ENCODE measurements around the gene TLX1.
A peak's percentile ranks its signal among the peaks of the same experiment; 100 is the strongest.

The TLX1 gene

DNA sequence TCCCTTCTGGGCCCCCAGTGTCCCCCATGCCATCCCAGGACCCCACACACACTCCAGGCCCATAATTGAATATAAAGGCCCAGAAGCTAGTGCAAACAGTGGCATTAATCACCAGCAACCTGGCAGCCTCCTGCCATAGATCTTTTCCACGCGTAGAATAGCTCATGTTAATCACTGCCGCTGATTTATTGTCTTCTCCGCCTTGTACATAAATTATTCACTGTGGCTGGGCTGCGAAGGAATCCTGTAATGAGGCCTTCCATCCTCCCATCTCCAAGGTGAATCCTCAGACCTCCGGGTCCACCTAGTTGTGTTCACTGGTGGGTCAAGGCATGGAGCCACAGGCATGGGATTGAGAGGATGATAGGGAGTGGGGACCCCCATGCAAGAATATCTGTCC, 36.1 kb upstream of the TLX1 start:
- Histone ChIP-seq H3K36me3 (ENCODE audit: insufficient read depth, low read length) (no peaks in the 10 kb centered on the region), H3K9ac (ENCODE audit: low read depth, low read length, poor library complexity, severe bottlenecking) (no peak overlapping the region), H2AFZ (ENCODE audit: low read length) (no peak overlapping the region), H3K4me2 (ENCODE audit: low read depth, low read length, poor library complexity, severe bottlenecking) (no peak overlapping the region), H3K9me3 (ENCODE audit: insufficient read depth, low read depth, low read length) (no peaks in the 10 kb centered on the region), H3K4me3 (ENCODE audit: low read length, poor library complexity, severe bottlenecking) (no peak overlapping the region), H3F3A (ENCODE audit: low read depth) (no peaks in the 10 kb centered on the region), H3K27me3 (ENCODE audit: insufficient read depth, low read length, poor library complexity, severe bottlenecking) (no peaks in the 10 kb centered on the region), H3K79me2 (ENCODE audit: insufficient read depth, low read length) (no peaks in the 10 kb centered on the region), H4K20me1 (ENCODE audit: insufficient read depth, low read length, poor library complexity, severe bottlenecking) (no peaks in the 10 kb centered on the region), H3K4me1 (ENCODE audit: insufficient read depth, low read length, poor library complexity, severe bottlenecking) (no peaks in the 10 kb centered on the region), H3K9me2 (replicated peaks; ENCODE audit: low read depth, low read length) (no peaks in the 10 kb centered on the region)
- no peak for TF ChIP-seq EZH2phosphoT487 (IDR thresholded peaks at IDR 0.05; ENCODE audit: borderline replicate concordance)
- no peak for TF ChIP-seq CTCF (conservative IDR thresholded peaks at IDR 0.05; ENCODE audit: low read length)

- Histone ChIP-seq H3K9me3 (ENCODE audit: insufficient read depth, low read depth, low read length) (no peaks in the 10 kb centered on the region), H3K4me3 (ENCODE audit: low read length, poor library complexity, severe bottlenecking) (no peak overlapping the region), H3K9me2 (replicated peaks; ENCODE audit: low read depth, low read length) (no peaks in the 10 kb centered on the region), H3F3A (ENCODE audit: low read depth) (no peaks in the 10 kb centered on the region), H3K4me1 (ENCODE audit: insufficient read depth, low read length, poor library complexity, severe bottlenecking) (no peaks in the 10 kb centered on the region), H4K20me1 (ENCODE audit: insufficient read depth, low read length, poor library complexity, severe bottlenecking) (no peaks in the 10 kb centered on the region), H3K27me3 (ENCODE audit: insufficient read depth, low read length, poor library complexity, severe bottlenecking) (no peaks in the 10 kb centered on the region), H2AFZ (ENCODE audit: low read length) (no peak overlapping the region), H3K4me2 (ENCODE audit: low read depth, low read length, poor library complexity, severe bottlenecking) (no peak overlapping the region), H3K9ac (ENCODE audit: low read depth, low read length, poor library complexity, severe bottlenecking) (no peak overlapping the region), H3K79me2 (ENCODE audit: insufficient read depth, low read length) (no peaks in the 10 kb centered on the region), H3K36me3 (ENCODE audit: insufficient read depth, low read length) (no peaks in the 10 kb centered on the region)
- peak; percentile 89 for TF ChIP-seq CTCF (conservative IDR thresholded peaks at IDR 0.05; ENCODE audit: low read length)
- TF ChIP-seq EZH2phosphoT487 (IDR thresholded peaks at IDR 0.05; ENCODE audit: borderline replicate concordance), result no peak
These were observed 35.4 kb upstream of the TLX1 start for GRCh38 chr10:101095550-101096213.

GRCh38 chr10:101096378-101096777, 34.7 kb upstream of the TLX1 start:
- Histone ChIP-seq H3K4me1 (ENCODE audit: insufficient read depth, low read length, poor library complexity, severe bottlenecking) (no peaks in the 10 kb centered on the region), H3K79me2 (ENCODE audit: insufficient read depth, low read length) (no peaks in the 10 kb centered on the region), H3K9me3 (ENCODE audit: insufficient read depth, low read depth, low read length) (no peaks in the 10 kb centered on the region), H3K27me3 (ENCODE audit: insufficient read depth, low read length, poor library complexity, severe bottlenecking) (no peaks in the 10 kb centered on the region), H3K9me2 (replicated peaks; ENCODE audit: low read depth, low read length) (no peaks in the 10 kb centered on the region), H3K4me3 (ENCODE audit: low read length, poor library complexity, severe bottlenecking) (no peak overlapping the region), H4K20me1 (ENCODE audit: insufficient read depth, low read length, poor library complexity, severe bottlenecking) (no peaks in the 10 kb centered on the region), H3F3A (ENCODE audit: low read depth) (no peaks in the 10 kb centered on the region), H2AFZ (ENCODE audit: low read length) (no peak overlapping the region), H3K4me2 (ENCODE audit: low read depth, low read length, poor library complexity, severe bottlenecking) (no peak overlapping the region), H3K9ac (ENCODE audit: low read depth, low read length, poor library complexity, severe bottlenecking) (no peak overlapping the region), H3K36me3 (ENCODE audit: insufficient read depth, low read length) (no peaks in the 10 kb centered on the region)
- TF ChIP-seq EZH2phosphoT487 (IDR thresholded peaks at IDR 0.05; ENCODE audit: borderline replicate concordance), result no peak
- TF ChIP-seq CTCF (conservative IDR thresholded peaks at IDR 0.05; ENCODE audit: low read length), result no peak
